HepG2 (cell line): ENCODE results near the gene APEX1. TPM values are rescaled to one million over a fixed set of nuclear protein-coding genes. Genes with fewer than 3 reads are reported as not detected.

Experiments used
- SALL2 ChIP-seq: sonication (generic); formaldehyde crosslinking; IDR thresholded peaks from 2 replicates; pipeline ENCODE4 v1.8.1; 2023; ENCODE audit warnings: mild to moderate bottlenecking, missing genetic modification reagents, inconsistent platforms
- TBP ChIP-seq: sonication (generic); formaldehyde crosslinking; IDR thresholded peaks from 2 replicates; pipeline ENCODE4 v1.5.0; 2020; ENCODE audit warnings: missing genetic modification reagents
- ZNF30 ChIP-seq: sonication (generic); formaldehyde crosslinking; IDR thresholded peaks from 2 replicates; pipeline ENCODE4 v1.5.0; 2020; ENCODE audit warnings: mild to moderate bottlenecking, missing genetic modification reagents
- ZNF329 ChIP-seq: sonication (generic); formaldehyde crosslinking; IDR thresholded peaks from 2 replicates; pipeline ENCODE4 v1.9.0; 2021; ENCODE audit warnings: low read depth, mild to moderate bottlenecking, missing genetic modification reagents
- ZNF609 ChIP-seq: sonication (generic); formaldehyde crosslinking; IDR thresholded peaks from 2 replicates; pipeline ENCODE4 v1.4.0; 2020; ENCODE audit warnings: mild to moderate bottlenecking, missing genetic modification reagents, borderline replicate concordance
- ZNF639 ChIP-seq: conservative IDR thresholded peaks from 2 replicates; pipeline ENCODE4 v1.6.1; 2018; ENCODE audit warnings: missing genetic modification reagents
- ZNF770 ChIP-seq: sonication (generic); formaldehyde crosslinking; IDR thresholded peaks from 2 replicates; pipeline ENCODE4 v1.5.0; 2020; ENCODE audit warnings: mild to moderate bottlenecking, missing genetic modification reagents
- polyA plus RNA-seq, 8 experiments: library from polyadenylated mRNA; depleted of rRNA in 3 of 8; stranded (reverse) in 7 of 8; unstranded in 1 of 8; fragments of >200 nt; fragmentation: Illumina TruSeq in 4 of 8; extraction: Trizol in 4 of 8; gene quantifications; 2 replicates each; pipeline versions ENCODE4 v1.2.1 to v1.2.3, GENCODE V29; 2011 to 2016; ENCODE audit warnings: low read depth in 4 of 8, missing spikeins in 1 of 8, mixed read lengths in 1 of 8; ENCODE audit not compliant: insufficient read depth in 1 of 8
- total RNA-seq, 5 experiments: library from RNA; depleted of rRNA; stranded (reverse); fragments of >200 nt; fragmentation: Illumina TruSeq; extraction: Trizol; gene quantifications; 2 replicates each; pipeline ENCODE4 v1.2.3, GENCODE V29; 2016; ENCODE audit warnings: low read depth in 1 of 5
- TF ChIP-seq, protein P1 (sequence below): sonication (generic); formaldehyde crosslinking; conservative IDR thresholded peaks from 2 replicates; pipeline ENCODE4 v1.4.0; 2020; ENCODE audit warnings: mild to moderate bottlenecking, missing genetic modification reagents, moderate library complexity
- TF ChIP-seq, protein P2 (sequence below): sonication (generic); formaldehyde crosslinking; IDR thresholded peaks from 2 replicates; pipeline ENCODE4 v1.4.0; 2020; ENCODE audit warnings: missing genetic modification reagents

Gene APEX1
- total and polyA plus RNA-seq, 2 of the 13 experiments (the other 11 are each of a cell fraction or from before 2014, with no cell fraction given): 171 to 405 TPM

DNA sequence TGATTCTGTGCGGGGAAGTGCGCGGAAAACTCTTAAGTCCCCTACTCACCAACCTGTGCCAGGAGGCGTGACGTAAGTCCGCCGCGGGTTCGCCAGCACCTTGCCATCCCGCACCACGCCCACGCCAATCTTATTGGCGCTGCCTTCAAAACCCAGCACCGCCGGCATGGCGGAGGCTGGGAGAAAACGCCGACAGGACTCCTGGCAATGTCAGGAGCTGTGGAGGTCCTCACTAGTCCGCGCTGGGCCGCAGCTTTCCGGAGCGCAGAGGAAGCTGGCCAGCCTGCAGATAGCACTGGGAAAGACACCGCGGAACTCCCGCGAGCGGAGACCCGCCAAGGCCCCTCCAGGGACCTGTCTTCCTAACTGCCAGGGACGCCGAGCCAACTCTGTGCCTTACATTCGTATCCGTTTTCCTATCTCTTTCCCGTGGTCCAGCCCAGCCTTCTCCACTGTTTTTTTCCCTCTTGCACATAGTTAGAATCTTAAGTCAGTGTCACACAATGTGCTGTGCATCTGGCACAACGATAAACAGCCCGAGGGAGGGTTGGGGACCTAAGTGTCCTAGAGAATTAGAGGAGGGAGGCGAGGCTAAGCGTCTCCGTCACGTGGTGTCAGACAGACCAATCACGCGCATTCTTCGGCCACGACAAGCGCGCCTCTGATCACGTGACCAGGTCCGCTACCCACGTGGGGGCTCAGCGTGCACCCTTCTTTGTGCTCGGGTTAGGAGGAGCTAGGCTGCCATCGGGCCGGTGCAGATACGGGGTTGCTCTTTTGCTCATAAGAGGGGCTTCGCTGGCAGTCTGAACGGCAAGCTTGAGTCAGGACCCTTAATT lies at the start of gene APEX1, which contains the start of gene OSGEP (continued):
- TF ChIP-seq, protein P1, sequence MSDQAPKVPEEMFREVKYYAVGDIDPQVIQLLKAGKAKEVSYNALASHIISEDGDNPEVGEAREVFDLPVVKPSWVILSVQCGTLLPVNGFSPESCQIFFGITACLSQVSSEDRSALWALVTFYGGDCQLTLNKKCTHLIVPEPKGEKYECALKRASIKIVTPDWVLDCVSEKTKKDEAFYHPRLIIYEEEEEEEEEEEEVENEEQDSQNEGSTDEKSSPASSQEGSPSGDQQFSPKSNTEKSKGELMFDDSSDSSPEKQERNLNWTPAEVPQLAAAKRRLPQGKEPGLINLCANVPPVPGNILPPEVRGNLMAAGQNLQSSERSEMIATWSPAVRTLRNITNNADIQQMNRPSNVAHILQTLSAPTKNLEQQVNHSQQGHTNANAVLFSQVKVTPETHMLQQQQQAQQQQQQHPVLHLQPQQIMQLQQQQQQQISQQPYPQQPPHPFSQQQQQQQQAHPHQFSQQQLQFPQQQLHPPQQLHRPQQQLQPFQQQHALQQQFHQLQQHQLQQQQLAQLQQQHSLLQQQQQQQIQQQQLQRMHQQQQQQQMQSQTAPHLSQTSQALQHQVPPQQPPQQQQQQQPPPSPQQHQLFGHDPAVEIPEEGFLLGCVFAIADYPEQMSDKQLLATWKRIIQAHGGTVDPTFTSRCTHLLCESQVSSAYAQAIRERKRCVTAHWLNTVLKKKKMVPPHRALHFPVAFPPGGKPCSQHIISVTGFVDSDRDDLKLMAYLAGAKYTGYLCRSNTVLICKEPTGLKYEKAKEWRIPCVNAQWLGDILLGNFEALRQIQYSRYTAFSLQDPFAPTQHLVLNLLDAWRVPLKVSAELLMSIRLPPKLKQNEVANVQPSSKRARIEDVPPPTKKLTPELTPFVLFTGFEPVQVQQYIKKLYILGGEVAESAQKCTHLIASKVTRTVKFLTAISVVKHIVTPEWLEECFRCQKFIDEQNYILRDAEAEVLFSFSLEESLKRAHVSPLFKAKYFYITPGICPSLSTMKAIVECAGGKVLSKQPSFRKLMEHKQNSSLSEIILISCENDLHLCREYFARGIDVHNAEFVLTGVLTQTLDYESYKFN (CRISPR knock-in tag): peak; percentile 65
- TF ChIP-seq ZNF329 (peak; percentile 83; the same call in 1 of the 2 replicates), ZNF770 (CRISPR knock-in tag) (no peak), ZNF30 (CRISPR knock-in tag) (0 out of 2 replicates have a peak, but pooled peaks have one; percentile 80), ZNF609 (CRISPR knock-in tag) (peak; percentile 59; the same call in 1 of the 2 replicates), SALL2 (CRISPR knock-in tag) (peak; percentile 82), TBP (CRISPR knock-in tag) (no peak), ZNF639 (CRISPR knock-in tag) (peak; percentile 44; the same call in 1 of the 2 replicates)
- TF ChIP-seq, protein P2, sequence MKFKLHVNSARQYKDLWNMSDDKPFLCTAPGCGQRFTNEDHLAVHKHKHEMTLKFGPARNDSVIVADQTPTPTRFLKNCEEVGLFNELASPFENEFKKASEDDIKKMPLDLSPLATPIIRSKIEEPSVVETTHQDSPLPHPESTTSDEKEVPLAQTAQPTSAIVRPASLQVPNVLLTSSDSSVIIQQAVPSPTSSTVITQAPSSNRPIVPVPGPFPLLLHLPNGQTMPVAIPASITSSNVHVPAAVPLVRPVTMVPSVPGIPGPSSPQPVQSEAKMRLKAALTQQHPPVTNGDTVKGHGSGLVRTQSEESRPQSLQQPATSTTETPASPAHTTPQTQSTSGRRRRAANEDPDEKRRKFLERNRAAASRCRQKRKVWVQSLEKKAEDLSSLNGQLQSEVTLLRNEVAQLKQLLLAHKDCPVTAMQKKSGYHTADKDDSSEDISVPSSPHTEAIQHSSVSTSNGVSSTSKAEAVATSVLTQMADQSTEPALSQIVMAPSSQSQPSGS (CRISPR knock-in tag): peak; percentile 52
